HFF-Myc (cell line): ENCODE results near the gene SEPTIN3.

Source experiments
- DNase-seq: peaks from one replicate; pipeline ENCODE4 v3.0.0-alpha.2; 2011; ENCODE audit warnings: low read depth; ENCODE audit errors: extremely low read depth
- H3K4me3 ChIP-seq: replicated peaks from 2 replicates; pipeline ENCODE4 v1.5.1; 2011; ENCODE audit warnings: low read depth, mild to moderate bottlenecking, control low read depth, low read length
- TF ChIP-seq, protein P1 (sequence below): IDR thresholded peaks from 2 replicates; pipeline ENCODE4 v1.5.1; 2012; ENCODE audit warnings: mild to moderate bottlenecking, low read depth, low read length, control low read depth; ENCODE audit errors: missing control alignments

SEPTIN3 gene

GRCh38 chr22:41983513-41984405 lies 14.5 kb downstream of the SEPTIN3 start:
- H3K4me3 ChIP-seq = no peak overlapping the region
- DNase-seq = no peak
- TF ChIP-seq, protein P1, sequence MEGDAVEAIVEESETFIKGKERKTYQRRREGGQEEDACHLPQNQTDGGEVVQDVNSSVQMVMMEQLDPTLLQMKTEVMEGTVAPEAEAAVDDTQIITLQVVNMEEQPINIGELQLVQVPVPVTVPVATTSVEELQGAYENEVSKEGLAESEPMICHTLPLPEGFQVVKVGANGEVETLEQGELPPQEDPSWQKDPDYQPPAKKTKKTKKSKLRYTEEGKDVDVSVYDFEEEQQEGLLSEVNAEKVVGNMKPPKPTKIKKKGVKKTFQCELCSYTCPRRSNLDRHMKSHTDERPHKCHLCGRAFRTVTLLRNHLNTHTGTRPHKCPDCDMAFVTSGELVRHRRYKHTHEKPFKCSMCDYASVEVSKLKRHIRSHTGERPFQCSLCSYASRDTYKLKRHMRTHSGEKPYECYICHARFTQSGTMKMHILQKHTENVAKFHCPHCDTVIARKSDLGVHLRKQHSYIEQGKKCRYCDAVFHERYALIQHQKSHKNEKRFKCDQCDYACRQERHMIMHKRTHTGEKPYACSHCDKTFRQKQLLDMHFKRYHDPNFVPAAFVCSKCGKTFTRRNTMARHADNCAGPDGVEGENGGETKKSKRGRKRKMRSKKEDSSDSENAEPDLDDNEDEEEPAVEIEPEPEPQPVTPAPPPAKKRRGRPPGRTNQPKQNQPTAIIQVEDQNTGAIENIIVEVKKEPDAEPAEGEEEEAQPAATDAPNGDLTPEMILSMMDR = no peak

DNA sequence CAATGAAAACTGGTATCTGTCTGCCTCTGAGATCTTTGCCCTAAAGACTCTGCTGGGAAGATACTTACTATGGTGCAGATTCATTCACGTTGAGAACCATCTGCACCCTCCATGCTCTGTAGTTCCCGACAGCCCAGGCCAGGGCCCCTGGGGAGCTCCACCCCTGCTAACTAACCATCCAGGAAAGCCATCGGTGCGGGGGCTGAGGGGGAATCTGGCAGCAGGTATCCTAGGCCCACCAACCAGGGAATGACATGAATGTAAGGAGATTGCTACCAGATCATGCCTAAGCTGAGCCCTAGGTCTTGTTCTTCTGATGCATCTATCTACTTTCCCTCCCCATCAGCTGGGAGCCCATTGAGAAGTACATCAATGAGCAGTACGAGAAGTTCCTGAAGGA lies 18.0 kb downstream of the SEPTIN3 start:
- H3K4me3 ChIP-seq = no peak overlapping the region
- no peak for DNase-seq
- TF ChIP-seq, protein P1 = no peak

- H3K4me3 ChIP-seq = no peak overlapping the region
- TF ChIP-seq, protein P1 = no peak
- DNase-seq = no peak
Measured at GRCh38 chr22:41989246-41989645, 20.0 kb downstream of the SEPTIN3 start.

DNA sequence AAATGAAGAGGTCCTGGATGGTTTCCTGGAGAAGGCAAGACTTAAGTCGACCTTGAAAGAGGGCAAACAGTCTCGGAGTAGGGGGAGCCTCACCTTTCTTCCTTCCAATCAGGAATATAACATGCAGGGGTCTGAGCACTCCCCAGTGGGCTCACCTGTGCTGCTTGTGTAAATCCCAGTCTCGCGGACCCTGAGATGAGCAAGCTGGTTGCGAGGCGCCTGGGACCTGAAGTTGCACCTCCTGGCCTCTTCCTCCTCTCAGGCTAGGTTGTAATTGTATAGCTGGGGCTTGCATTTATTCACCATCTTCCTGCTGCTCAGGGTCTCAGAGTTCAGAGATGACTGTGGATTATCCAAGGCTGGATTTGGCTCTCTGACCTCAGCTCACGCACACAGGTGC lies 21.9 kb downstream of the SEPTIN3 start:
- TF ChIP-seq, protein P1 = no peak
- DNase-seq = no peak
- H3K4me3 ChIP-seq = no peak overlapping the region

DNA sequence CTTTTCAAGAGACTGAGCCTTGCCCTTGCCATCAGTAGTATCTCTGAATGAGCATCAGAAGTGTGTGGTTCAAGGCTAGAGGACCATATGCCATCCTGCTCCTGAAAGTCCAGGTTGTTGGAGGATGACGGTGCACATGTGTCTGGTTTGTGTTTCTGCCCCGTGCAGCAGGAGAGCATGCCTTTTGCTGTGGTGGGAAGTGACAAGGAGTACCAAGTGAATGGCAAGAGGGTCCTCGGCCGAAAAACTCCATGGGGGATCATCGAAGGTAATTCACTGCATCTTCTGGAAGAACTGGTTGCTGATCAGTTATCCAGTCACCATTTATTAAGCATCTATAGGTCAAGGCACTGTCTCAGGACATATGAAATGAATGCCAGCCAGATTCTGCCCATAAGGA lies 23.3 kb downstream of the SEPTIN3 start:
- no peak overlapping the region for H3K4me3 ChIP-seq
- TF ChIP-seq, protein P1 = no peak
- DNase-seq = no peak

DNA sequence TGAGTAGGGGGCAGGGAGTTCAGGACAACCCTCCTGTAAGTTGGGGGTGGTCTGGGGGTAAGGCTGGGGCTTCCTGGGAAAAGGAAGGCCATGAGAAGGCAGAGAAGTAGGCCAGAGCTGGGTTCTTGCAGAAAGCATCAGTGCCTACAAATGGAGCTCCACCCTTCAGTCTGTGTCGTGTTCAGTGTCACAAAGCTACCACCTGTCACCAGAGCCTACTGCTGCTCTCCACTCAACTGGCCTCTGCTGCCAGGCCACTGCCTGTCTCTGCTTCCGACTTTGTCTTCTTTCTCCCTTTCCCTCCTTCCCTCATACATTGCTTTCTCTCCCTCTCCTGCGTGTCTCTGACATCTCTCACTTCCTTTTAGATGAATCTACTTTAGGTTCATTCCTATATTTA lies 26.0 kb downstream of the SEPTIN3 start:
- TF ChIP-seq, protein P1 = no peak
- DNase-seq = no peak
- H3K4me3 ChIP-seq = no peak overlapping the region
